Embryonic facial prominence (tissue), 1 donor: Measurements from ENCODE around the gene SMARCE1.
A peak's percentile ranks its signal among the peaks of the same experiment; 100 is the strongest.

Source experiments
- DNase-seq: peaks from one replicate; pipeline ENCODE4 v3.0.0-alpha.2; 2016; ENCODE audit errors: extremely low spot score

SMARCE1 gene

GRCh38 chr17:40582328-40582901 is 65.2 kb downstream of the SMARCE1 start:
- DNase-seq, result peak; percentile 14

DNA sequence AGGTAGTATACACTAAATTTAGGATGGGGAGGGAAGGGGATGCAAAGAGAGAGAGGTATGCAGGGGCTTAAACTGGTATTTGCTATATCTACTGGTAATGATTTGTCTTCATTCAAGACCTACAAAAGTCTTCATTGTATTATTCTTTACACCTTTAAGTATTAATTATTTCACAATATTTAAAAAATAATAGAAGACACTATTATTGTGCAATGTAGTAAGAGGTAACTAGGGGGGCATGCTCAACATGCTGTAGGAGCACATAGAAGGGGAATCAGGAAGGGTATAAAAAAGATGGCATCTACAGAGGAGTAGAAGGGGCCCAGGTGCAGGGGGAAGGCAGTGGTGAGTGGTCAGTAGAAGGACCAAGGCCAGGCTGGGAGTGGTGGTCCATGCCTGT is 67.5 kb downstream of the SMARCE1 start:
- no peak for DNase-seq

GRCh38 chr17:40579471-40579870 is 68.1 kb downstream of the SMARCE1 start:
- DNase-seq, result no peak

DNA sequence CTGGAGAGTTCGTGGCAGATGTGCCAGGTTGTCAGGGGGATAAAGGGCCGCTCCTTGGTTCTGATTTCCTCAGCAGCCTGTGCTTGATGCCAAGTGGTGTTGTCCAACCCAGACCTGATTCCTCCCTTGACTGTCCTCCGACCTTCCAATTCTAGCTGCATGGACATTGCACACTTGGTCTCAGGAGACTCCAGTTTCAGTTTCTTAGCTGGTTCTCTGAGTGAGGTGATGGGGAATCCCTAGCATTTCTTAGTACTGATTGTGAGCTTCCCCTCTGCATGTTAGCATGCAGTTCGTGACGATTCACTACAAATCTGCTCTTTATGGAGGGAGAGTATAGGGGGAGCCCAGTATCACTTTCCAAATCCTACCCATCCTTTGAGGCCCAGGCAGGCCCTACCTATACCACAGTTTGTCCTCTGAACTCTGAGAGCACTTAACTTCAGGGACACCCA is 70.0 kb downstream of the SMARCE1 start:
- DNase-seq, result no peak

- no peak for DNase-seq
Observed at GRCh38 chr17:40576113-40576740, 71.4 kb downstream of the SMARCE1 start.
